GM19035 (cell line): ENCODE data around the gene TIAL1.
"Not testable (repeated sequence)": the region's sequence is repeated elsewhere in the genome, so short reads cannot be mapped to it uniquely, and the experiment has no call there.

Experiments
- ATAC-seq: cut with Tn5 transposase; IDR thresholded peaks from one replicate; pipeline ENCODE4 v1.9.1; 2021; ENCODE audit not compliant: unreplicated experiment

Gene TIAL1

DNA sequence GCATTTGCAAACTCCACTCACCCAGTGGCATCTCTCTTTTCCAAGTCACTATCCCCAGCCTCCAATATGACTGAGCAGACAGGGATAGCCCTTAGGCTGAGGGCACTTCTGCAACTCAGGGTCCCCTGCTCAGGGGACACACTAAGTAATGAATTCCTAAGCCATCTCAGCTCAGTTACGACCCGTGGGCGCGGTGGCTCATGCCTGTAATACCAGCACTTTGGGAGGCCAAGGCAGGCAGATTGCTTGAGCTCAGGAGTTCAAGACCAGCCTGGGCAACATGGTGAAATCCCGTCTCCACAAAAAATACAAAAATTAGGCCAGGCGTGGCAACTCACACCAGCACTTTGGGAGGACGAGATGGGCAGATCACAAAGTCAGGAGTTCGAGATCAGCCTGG is 64.5 kb downstream of the TIAL1 start:
- not testable (repeated sequence) for ATAC-seq

DNA sequence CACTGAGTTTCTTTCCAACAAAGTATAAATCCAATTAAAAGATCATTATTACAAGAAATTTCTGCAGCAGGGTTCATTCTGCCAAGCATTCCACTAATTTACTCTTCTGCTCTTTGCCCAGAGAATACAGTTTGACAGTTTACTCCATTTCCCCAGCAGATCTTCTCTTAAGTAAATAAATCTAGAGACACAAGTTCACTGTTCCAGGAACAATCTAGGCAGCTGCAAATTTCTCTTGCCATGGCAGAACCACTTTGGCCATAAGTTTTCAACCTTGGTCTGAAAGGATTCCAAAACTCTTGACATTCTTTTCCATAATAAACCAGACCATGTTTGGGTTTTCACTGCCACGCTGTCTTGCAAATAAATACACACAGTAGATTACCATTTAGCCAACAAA is 65.7 kb downstream of the TIAL1 start:
- no peak for ATAC-seq

DNA sequence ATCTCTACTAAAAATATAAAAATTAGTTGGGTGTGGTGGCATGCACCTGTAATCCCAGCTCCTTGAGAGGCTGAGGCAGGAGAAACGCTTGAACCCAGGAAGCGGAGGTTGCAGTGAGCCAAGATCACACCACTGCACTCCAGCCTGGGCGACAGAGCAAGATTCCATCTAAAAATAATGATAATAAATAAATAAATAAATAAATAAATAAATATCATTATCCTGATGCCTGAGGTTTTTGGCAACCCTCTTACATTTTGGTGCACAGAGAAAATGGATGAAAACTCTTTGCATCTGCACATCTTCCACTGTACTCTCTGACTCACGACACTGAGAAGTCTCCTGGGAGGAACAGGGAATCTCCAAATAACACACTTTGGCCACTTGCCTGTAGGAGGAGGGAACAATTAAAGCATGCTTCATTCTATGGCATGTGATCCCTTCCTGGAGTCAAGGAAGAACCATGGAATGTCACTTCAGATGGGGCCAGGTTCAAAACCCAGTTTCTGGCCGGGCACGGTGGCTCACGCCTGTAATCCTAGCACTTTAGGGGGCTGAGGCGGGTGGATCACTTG is 68.0 kb downstream of the TIAL1 start:
- ATAC-seq = not testable (repeated sequence)

DNA sequence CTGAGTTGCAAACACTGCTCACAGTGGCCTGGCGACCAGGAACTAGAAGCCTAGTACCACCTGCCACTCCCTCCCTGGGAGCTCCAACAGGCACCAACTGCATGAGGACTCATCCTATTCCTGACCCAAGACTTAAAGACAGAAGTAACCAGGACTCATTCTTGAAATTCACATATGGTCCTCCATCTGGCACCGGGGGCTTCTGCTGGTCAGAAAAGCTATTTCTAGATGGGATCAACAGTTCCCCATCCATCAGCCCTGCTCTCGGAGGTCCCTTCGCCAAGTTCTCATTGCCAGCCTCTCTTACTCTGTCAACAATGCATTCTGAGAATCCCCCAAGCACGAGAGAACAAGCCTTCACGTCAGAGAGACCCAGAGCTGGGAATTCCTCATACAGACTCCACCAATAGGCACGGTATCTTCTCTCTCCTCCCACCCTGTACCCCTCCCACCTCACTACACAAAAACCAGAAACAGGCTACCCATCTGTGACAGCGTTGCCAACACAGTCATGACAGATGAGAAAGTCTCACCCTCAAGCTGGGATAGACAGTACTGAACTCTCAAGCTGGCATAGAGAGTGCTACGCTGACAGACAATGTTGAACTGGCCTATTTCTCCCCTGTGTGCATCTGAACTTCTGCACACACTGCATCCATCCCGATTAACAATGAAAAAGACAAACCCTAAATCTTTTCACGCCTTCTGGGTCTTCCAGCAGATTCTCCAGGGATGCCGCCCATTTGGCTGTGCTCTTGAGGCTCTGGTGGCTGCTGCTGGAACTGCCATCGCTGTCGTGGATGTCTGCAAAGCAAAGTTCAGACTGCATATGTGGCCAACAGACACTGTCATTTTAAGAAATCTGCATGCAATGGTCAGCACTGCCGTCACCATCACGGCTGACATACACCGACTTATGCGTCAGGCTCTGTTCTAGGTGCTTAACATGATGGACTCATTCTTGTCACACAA is 69.9 kb downstream of the TIAL1 start:
- no peak for ATAC-seq

DNA sequence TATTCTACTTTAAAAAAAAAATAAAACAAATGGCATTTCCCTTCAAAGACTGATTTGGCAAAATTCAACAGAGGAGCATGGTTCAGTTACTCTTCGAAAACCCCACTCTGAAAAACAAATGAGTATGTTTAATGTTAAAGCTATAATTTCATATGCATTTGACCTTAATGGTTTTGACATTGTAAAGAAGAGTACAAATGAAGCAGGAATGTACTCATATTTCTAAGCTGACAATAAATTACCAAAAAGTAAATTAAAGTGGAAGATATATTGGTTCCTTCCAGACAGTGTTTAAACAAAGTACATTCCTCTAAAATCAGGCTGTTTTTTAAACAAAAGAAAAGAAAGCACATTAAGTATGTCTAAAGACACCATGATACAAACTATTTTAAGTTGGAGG is 70.6 kb downstream of the TIAL1 start:
- ATAC-seq = no peak

DNA sequence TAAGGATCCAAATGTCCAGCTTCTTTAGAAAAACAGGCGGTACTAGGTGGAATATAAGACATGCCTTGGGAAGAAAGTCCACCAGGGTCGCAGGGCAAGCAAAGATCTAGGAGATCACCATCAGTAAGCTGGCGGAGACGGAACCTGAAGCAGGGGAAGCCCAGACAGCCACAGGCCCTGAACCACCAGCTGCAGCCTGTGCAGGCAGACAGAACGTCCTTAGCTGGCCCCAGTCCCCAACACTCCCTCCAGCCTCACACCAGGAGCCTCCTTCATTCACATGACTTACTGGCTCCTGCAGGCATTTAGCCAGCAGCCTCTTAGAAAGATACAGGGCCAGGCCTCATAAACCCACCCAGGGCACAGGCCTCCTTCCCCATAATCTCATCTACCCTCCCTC is 71.6 kb downstream of the TIAL1 start:
- ATAC-seq = no peak

DNA sequence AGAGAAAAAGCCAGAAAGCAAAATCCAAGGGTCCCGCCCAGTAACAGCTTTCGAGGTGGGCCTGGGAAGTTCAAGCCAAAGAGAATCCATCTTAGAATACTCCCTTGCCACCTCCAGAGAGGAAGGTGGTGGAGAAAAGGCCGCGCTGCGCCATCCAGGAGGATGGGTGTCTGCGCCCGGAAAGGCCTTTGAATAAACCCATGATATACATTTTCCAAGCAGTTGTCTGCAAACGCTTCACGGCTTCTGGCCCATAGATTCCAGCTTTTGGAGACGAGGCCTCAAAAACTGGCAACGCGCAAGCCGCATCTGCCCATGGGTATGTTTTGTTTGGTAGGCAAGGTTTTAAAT is 72.1 kb downstream of the TIAL1 start:
- ATAC-seq = no peak

DNA sequence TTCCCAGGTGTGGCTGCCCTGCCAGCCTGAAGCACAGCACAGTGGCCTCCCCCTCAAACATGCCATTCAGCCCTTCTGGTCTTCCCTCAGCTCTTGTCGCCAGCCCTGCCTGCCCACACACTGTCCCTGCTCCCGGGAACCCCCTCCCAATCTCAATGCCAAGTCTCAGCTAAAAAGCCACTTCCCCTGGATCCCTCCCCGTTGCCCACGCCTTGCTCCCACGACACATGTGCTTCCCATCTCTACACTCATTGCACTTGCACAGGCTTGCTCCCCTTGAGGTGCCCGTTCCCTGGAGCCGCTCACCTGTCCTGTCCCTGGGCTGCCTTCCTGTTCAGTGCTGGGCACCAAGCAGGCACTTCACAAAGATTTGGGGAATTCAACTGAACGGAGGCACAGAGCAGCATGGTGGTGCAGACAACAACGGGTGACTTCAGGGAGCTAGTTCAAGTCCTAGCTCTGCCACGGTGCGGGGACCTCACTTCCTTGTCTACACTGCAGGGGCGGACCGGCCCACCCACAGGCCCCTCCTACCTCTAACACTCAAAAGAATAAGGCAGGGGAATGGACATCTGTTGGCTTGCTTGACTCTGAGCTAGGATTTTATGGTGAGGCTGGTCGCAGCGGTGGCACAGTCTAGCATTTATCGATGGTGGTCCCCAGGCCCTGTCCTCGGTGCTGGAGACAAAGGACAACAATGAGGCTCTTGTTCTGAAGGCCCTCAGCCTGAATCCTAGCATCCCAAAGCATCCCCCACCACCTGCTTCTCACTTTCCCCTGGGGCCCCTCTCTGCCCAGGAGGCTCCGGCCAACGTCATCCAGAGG is 72.7 kb downstream of the TIAL1 start:
- ATAC-seq = no peak
